Suprapubic skin (tissue), 4 donors: ENCODE measurements around the gene NOD1.

Source experiments
- EP300 ChIP-seq: sonication (generic); formaldehyde crosslinking; IDR thresholded peaks from one replicate; pipeline ENCODE4 v1.6.1; 2017; ENCODE audit warnings: antibody characterized with exemption
- POLR2A ChIP-seq, 2 donors: fragments of 450-650 bp; IDR thresholded peaks; one replicate each; pipeline ENCODE4 v1.6.1; 2017; ENCODE audit warnings: antibody characterized with exemption in 2 of 2, mild to moderate bottlenecking in 2 of 2, moderate library complexity in 2 of 2
- POLR2AphosphoS5 ChIP-seq, 3 donors: sonication (generic); formaldehyde crosslinking; IDR thresholded peaks; one replicate each; pipeline ENCODE4 v1.6.1; 2017; ENCODE audit warnings: antibody characterized with exemption in 3 of 3
- TF ChIP-seq, protein P1 (sequence below), 2 donors: fragments of 200-600 bp in 1 of 2; fragments of 450-650 bp in 1 of 2; sonication (generic) in 1 of 2; IDR thresholded peaks; one replicate each; pipeline ENCODE4 v1.5.1; 2016 to 2019; ENCODE audit warnings: antibody characterized with exemption in 2 of 2, mild to moderate bottlenecking in 1 of 2, moderate library complexity in 1 of 2

DNA sequence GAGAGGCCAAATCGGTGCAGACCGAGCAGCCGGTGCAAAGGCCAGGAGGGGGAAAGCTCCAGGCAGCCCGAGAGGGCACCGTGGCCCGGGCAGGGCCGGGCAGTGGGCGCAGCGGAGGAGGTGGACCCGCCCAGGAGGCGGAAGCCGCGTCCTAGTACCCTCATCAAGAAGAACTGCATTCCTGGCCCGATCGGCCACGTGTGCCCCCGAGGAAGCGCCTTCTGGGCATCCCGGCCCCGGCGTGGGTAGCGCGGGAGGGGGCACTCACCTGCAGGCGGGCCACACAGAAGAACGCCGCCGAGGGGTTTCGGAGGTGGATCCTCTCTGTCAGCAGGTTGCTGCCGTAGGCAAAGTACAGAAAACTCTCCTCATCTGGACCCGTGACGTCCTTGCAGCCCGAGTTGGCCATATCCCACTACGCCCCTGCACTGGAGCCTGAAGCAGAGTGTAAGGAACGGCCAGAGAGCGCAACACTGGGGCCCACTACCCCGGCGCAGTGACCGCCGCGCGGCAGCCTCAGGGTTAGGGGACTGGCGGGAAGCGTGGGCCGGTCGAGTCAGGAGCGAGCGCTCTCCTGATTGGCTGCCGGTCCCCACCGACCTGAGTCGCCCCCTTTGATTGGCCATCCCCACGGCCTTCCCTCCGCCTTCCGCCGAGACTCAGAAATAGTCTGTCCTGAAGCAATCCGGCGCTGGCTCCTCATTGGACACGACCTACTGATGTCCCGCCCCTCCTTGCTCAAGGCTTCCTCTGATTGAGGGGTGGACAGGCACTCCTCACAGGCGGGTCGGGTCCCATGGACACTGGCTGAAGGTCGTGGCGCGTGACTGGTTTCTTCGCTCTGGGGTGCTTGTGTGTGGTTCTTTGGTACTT, 26.0 kb upstream of the NOD1 start, which contains the start of gene GGCT:
- TF ChIP-seq EP300 (no peak), POLR2A (IDR thresholded peaks at IDR 0.05) (peak in 1 of 2 donors; percentile 60), POLR2AphosphoS5 (IDR thresholded peaks at IDR 0.05) (peak in 2 of 3 donors; percentile 35 to 60)
- TF ChIP-seq, protein P1, sequence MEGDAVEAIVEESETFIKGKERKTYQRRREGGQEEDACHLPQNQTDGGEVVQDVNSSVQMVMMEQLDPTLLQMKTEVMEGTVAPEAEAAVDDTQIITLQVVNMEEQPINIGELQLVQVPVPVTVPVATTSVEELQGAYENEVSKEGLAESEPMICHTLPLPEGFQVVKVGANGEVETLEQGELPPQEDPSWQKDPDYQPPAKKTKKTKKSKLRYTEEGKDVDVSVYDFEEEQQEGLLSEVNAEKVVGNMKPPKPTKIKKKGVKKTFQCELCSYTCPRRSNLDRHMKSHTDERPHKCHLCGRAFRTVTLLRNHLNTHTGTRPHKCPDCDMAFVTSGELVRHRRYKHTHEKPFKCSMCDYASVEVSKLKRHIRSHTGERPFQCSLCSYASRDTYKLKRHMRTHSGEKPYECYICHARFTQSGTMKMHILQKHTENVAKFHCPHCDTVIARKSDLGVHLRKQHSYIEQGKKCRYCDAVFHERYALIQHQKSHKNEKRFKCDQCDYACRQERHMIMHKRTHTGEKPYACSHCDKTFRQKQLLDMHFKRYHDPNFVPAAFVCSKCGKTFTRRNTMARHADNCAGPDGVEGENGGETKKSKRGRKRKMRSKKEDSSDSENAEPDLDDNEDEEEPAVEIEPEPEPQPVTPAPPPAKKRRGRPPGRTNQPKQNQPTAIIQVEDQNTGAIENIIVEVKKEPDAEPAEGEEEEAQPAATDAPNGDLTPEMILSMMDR (IDR thresholded peaks at IDR 0.05) = no peak
